Kidney capillary endothelial cell (primary cell): ENCODE results near the gene FBXO17.
"Not testable (repeated sequence)": the region's sequence is repeated elsewhere in the genome, so short reads cannot be mapped to it uniquely, and the experiment has no call there.

ENCODE experiments used
- DNase-seq: peaks from one replicate; pipeline ENCODE4 v3.0.0-alpha.2; 2018; ENCODE audit warnings: low spot score

FBXO17 gene

DNA sequence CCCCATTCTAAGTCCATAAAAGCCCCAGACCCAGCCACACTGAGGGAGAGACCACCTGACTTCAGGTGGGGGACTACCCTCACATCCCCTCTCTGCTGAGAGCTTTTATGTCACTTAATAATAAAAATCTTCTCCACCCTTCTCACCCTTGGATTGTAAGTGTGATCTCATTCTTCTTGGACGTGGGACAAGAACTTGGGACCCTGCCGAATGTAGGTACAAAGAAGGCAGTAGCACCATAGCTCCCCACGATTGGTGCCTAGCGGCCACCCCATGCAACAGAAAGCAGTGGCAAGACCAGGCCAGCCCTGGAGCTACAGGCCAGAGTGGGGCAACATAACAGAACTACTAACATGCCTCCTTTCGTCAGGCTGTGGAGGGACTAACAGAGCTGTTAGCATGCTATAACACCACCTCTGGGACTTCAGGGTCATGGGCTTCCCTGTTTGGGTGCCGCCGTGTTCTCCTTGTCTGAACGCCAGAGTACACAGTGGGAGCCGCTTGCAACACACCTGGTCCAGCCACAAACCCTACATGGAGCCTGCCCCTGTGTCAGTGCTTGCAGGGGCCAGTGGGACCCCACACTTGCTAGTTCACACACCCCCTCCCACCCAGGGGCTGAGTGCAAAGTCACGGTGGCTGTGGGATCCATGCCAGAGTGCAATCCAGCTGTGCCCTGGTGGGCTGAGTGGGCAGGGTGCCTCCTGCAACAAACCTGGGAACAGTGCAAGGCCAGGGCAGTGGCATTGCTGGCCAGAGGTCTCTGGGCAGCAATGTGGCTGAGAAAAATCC is 5.2 kb upstream of the FBXO17 start:
- no peak for DNase-seq

- no peak for DNase-seq
Measured at GRCh38 chr19:38979812-38980211, 4.3 kb upstream of the FBXO17 start.

DNA sequence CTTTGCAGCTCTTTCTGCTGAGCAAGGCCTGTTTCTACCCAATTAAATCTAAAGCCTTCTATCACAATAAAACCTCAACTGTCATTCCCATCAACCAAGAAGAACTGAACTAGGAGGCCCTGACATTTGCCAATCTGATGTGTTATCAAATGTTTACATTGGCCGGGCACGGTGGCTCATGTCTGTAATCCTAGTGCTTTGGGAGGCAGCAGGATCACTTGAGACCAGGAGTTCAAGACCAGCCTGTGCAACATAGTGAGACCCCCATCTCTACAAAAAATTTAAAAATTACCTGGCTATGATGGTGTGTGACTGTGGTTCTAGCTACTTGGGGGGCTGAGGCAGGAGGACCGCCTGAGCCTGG is 2.8 kb upstream of the FBXO17 start:
- DNase-seq, result no peak

GRCh38 chr19:38977445-38978325 is 2.1 kb upstream of the FBXO17 start:
- DNase-seq, result peak; percentile 41

DNA sequence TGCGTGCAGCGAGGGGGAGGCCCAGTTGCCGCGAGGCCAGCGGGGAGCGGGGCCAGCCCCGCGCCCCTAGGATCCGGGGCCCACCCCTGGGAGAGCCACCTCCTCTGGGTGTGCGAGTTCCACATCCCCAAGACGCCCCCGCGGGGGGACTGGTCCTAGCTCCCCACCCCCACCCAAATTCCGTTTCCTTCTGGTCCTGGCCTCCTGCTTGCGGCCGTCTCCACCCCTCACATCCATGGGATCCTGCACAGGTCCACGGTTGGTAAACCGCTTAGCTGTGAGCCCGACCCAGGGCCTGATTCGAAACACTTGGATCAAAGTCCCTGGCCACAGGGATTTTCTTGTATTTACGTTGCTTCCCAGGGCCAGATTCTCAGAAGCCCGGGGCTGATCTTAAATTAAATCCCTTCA is 324 bp upstream of the FBXO17 start:
- peak; percentile 10 for DNase-seq

DNA sequence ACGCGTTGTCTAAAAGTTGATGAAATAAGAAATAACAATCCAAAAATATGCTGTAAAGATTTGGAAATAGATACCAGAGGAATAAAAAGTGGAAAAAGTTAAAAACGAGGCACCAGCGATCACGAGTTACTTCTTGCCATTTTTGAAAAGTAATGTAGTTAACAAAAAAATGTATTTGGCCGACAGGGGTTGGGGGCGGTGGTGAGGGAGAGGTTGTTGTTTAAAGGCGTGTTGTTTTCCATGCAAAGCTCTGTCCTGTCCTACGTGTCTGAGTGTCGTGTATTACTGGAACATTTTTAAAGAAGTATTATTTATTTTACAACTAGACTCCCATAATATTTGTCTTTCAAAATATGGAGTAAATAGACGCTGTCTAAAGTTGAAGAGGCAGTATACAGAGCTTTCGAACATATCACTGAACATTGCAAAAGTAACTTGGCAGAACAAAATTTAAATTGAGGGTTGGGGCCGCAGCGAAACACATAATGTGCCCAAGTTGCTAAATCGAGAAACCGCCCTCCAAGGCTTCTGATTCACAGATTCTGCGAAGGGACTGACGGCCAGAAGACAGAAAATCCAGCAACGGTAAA is 823 bp downstream of the FBXO17 start:
- DNase-seq, result peak; percentile 30

DNA sequence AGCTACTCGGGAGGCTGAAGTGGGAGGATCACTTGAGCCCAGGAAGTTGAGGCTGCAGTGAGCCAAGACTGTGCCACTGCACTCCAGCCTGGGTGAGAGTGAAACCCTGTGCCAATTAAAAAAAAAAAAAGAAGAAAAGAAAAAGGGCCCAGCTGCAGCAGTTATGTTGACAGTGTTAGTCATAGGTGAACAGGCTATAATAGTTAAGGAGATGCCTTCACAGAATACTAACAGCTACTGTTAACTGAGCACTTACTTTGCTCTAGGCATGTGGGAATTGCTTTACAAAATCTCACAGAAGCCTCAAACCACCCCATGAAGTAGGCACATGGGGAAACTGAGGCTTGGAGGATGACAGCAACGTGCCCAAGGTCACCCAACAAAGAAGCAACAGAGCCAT is 3.9 kb downstream of the FBXO17 start:
- DNase-seq, result no peak

GRCh38 chr19:38970664-38971532 is 4.6 kb downstream of the FBXO17 start:
- DNase-seq, result no peak

GRCh38 chr19:38966149-38966548 is 9.4 kb downstream of the FBXO17 start:
- DNase-seq, result not testable (repeated sequence)

DNA sequence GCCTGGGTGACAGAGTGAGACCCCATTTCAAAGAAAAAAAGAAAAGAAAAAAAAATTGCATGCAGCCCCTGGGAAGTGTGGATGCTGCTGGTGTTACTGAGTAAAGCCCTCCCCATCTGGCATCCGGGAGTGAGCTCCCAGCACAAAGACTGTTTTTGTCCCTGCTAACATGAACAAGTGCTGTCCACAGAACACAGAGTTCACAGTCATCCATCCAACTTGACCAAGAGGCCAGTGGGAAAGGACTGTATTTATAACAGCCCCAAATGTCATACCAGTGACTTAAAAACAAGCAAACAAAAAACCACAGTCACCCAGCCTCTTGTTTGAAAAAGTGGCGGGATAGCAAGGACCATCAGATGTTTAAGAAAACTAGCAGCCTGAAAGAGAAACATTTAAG is 10.8 kb downstream of the FBXO17 start:
- no peak for DNase-seq

- no peak for DNase-seq
Measured at GRCh38 chr19:38959618-38960017, 15.9 kb downstream of the FBXO17 start.

DNA sequence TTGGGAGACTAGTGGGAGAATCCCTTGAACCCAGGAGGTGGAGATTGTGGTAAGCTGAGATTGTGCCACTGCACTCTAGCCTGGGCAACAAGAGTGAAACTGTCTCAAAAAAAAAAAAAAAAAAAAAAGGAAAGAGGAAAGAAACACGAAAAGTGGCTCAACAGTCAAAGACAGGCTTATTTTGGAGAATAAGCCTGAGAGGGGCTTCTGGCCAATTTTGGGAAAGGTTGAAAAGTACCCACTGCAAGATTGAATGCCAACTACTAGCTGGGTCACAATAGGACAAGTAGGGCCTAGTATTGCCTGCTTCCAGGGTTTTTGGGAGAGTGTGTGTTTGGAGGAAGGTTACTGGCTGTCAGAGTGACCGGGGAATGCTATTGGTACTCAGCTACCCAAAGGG is 17.2 kb downstream of the FBXO17 start:
- DNase-seq, result no peak

DNA sequence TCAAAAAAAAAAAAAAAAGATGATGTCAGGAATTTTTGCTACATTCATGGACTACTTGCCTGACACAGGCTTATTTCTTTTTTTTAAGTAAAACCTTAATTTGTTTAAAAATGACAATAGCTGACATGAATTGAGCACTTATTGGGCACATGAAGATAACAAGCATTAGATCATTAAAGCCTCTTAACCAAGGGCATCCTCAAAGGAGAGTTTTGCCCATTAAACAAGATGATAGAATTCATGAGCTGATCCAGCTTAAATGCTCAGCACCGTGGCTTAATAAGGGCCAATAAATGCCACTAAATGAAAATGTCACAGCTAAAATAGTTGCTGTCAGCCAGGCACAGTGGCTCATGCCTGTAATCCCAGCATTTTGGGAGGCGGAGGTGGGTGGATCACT is 19.3 kb downstream of the FBXO17 start:
- no peak for DNase-seq

GRCh38 chr19:38953677-38954076 is 21.9 kb downstream of the FBXO17 start:
- DNase-seq, result no peak

DNA sequence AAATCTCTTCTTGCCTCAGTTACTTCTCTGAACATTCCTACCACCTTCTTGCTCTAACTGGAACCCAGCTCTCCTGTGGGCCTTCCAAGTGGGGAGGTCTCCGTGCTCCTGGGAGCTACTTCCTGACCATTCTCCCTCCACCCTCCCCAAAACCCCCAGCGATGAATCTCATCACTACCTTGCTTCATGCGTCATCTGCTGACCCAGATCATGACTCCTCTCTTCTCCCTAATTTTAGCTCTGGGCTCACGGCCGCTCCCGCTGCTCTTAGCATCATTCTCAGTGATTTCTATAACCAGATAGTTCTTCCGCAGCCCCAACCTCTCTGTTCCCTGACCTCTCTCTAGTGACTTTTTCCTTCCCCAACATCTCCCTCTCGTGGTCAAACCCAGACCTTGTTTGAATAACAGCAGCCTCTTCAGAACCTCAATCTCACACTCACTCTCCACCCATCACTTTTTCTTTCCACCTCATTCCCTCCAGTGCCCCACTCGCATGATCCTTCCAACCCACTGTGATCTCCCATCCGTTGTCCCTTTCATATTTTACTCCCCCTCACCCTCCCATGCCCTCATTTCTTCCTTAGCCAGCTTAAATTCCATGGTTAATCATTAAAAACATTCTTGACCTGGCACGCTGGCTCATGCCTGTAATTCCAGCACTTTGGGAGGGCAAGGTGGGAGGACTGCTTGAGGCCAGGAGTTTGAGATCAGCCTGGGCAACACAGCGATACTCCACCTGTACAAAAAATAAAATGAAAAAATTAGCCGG is 23.0 kb downstream of the FBXO17 start:
- no peak for DNase-seq

DNA sequence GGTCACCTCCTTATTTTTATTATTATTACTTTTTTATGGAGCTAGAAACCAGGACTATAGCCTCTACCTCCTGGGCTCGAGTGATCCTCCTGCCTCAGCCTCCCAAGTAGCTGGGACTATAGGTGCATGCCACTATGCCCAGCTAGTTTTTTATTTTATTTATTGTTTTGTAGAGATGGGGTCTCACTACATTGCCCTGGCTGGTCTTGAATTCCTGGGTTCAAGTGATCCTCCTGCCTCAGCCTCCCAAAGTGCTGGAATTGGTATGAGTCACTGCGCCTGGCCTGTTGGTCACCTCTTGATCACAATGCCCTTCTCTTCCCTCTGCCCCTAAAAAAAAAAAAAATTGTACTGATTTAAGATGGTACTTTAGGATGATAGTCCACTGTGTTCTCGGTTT is 24.4 kb downstream of the FBXO17 start:
- no peak for DNase-seq

- peak; percentile 77 for DNase-seq
Measured at GRCh38 chr19:38949580-38950367, 25.8 kb downstream of the FBXO17 start.

GRCh38 chr19:38946229-38947010 is 29.1 kb downstream of the FBXO17 start:
- no peak for DNase-seq

DNA sequence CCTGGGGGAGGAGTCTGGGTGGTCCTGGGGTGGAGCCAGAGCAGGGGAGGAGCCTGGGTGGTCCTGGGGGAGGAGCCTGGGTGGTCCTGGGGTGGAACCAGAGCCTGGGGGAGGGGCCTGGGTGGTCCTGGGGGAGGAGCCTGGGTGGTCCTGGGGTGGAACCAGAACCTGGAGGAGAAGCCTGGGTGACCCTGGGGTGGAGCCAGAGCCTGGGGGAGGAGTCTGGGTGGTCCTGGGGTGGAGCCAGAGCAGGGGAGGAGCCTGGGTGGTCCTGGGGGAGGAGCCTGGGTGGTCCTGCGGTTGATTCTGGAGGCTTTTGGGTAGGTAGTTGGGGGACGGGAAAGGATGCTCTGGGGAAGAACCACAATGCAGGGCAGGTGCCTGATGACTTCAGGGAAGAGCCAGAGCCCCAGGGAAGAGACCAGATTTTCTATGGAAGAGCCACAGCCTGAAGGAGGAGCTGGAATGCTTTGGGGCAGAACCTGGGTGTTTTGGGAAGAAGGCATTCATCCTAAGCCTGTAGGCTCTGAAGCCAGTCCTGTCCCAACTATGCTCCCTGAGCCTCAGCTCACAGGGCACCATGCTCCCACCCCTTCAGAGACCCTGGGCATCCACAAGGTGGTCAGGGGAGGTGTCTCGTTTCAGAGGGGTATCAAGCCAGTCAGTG is 29.8 kb downstream of the FBXO17 start:
- no peak for DNase-seq
